HG02588 (cell line): Measurements from ENCODE around the gene ATP4B.
"Not testable (repeated sequence)": the region's sequence is repeated elsewhere in the genome, so short reads cannot be mapped to it uniquely, and the experiment has no call there.

Experiments
- ATAC-seq: cut with Tn5 transposase; IDR thresholded peaks from one replicate; pipeline ENCODE4 v1.9.1; 2021; ENCODE audit warnings: mild to moderate bottlenecking, moderate library complexity; ENCODE audit not compliant: unreplicated experiment

Gene ATP4B

GRCh38 chr13:113625965-113626721 is 31.9 kb downstream of the ATP4B start:
- no peak for ATAC-seq

DNA sequence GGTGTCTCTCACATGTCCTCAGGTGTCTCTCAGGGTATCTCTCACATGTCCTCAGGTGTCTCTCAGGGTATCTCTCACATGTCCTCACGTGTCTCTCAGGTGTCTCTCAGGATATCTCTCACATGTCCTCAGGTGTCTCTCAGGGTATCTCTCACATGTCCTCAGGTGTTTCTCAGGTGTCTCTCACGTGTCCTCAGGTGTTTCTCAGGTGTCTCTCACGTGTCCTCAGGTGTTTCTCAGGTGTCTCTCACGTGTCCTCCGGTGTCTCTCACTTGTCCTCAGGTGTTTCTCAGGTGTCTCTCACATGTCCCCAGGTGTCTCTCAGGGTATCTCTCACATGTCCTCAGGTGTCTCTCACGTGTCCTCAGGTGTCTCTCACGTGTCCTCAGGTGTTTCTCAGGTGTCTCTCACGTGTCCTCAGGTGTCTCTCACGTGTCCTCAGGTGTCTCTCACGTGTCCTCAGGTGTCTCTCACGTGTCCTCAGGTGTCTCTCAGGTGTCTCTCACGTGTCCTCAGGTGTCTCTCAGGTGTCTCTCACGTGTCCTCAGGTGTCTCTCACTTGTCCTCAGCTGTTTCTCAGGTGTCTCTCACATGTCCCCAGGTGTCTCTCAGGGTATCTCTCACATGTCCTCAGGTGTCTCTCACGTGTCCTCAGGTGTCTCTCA is 33.2 kb downstream of the ATP4B start:
- not testable (repeated sequence) for ATAC-seq

GRCh38 chr13:113624235-113624587 is 33.8 kb downstream of the ATP4B start:
- no peak for ATAC-seq

DNA sequence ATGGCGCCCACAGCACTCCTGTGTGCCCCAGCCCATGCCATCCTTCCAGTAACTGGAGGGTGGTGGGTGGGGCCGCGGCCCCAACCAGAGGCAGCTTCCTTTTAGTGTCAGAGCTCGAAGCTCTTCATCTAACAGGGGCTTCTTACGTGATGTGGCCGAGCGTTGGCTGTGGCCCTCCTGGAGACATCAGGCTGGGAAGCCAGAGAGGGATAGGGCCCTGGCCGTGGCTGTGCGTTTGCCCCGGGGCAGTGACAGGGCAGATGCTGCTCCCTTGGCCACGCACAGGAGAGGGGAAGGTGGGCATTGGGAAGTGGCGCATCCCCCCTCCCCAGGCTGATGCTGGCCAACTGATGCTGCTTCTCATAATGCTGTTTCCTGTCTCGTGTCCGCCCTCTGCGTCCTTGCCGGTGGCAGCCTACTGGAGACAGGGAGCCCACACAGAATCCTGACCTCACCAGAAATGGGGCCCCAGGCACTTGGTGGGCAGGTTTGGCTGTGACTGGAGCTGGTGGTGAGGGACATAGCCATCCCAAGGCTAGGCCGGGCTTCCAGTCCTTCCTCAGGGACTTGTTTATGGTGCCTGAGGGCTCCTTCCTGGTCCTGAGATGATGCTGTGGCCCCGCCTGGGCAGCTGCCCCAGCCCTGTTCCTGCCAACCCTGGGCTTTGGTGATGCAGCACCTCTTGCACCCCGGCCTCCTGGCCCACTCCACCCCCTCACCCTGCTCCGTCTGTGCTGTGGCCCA is 34.3 kb downstream of the ATP4B start:
- ATAC-seq, result no peak

- ATAC-seq, result no peak
Measured at GRCh38 chr13:113622791-113623490, 35.1 kb downstream of the ATP4B start.

DNA sequence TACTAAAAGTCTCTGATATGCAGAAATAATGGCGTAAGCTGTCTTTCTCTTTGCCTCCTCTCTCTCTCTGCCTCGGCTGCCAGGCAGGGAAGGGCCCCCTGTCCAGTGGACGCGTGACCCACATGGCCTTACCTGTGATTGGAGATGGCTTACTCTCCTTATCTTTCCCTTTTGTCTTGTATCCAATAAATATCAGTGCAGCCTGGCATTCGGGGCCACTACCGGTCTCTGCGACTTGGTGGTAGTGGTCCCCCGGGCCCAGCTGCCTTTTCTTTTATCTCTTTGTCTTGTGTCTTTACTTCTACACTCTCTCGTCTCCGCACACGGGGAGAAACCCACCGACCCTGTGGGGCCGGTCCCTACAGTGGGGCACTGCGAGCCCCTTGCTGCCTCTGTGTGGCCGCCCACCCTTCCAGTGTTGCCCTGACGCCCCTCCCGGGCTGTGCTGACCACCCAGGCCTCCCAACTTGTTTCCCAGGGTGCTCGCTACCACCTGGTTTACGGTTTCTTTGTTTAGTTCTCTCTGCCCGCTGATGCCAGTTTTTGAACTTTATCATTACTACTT is 35.9 kb downstream of the ATP4B start:
- ATAC-seq, result not testable (repeated sequence)

DNA sequence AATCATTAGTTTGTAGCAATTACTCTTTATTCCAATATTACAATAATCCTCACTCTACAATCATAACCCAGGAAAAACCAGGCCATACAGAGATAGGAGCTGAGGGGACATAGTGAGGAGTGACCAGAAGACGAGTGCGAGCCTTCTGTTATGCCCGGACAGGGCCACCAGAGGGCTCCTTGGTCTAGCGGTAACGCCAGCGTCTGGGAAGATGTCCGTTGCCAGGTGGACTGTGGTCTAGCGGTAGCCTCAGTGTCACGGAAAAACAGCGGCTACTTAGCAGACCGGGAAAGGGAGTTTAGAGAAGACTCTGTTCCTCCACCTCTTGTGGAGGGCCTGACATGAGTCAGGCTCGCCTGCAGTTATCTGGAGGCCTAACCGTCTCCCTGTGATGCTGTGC is 36.5 kb downstream of the ATP4B start:
- not testable (repeated sequence) for ATAC-seq

- no peak for ATAC-seq
Measured at GRCh38 chr13:113621046-113621445, 37.0 kb downstream of the ATP4B start.

DNA sequence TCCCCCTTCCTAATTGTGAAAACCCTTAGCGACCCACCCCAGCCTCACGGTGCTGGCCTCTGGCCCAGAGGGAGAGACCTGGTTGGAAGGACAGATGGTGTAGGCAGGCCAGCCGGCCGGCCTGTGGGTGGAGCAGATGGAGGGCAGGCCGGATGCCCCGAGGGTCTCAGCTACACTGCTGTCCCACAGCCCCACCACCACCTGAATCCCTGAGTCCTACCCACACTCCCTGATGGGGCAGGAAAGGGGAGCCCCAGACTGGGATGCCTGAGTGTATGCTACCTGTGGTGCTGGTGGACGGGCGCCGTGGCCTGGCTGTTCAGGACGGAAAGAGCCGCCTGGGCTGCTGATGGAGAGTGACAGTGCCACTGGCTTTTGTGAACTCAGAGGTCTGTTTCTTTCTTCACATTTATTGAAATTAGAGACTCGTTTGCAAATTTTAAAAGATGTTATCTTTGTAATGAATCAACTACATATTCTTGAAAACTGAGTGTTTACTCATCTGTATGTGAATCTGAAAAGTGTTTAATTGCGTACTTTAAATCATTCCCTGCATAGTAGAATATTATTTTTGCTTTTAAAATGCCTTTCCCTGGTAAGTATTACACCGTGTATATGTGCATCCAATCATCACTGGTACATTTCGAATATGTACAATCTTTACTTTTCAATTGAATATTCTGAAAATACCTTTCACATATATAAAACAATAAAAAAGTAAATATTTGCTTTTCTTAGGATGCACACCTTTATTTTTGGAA is 37.8 kb downstream of the ATP4B start:
- no peak for ATAC-seq

- ATAC-seq, result no peak
Measured at GRCh38 chr13:113618455-113618854, 39.5 kb downstream of the ATP4B start.

- no peak for ATAC-seq
Measured at GRCh38 chr13:113617961-113618360, 40.0 kb downstream of the ATP4B start.

DNA sequence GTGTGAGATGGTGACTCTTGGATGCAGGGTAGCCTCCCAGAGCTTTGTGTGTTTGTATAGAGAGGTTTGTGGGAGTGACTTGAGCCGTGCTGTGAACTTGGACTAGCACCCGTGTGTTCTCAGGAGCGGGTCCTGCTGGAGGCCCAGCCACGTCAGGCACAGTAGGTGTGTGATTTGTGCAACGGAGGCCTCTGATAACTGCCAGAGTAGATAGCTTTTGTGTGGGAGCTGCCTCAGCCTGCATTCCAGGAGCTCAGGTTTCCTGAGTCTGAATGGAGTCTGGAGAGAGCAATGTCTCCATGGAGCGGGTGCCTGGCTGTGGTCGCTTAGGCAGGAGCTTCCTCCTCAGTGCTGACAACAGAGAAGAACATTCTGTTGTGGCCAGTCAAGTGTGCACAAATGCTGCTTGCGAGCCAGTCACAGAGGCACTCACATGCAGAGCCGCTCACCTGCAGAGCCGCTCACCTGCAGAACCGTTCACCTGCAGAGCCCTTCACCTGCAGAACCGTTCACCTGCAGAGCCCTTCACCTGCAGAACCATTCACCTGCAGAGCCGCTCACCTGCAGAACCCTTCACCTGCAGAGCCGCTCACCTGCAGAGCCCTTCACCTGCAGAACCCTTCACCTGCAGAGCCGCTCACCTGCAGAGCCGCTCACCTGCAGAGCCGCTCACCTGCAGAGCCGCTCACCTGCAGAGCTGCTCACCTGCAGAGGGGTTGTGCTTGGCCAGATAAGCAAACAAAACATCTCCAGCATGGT is 40.8 kb downstream of the ATP4B start:
- ATAC-seq, result no peak

DNA sequence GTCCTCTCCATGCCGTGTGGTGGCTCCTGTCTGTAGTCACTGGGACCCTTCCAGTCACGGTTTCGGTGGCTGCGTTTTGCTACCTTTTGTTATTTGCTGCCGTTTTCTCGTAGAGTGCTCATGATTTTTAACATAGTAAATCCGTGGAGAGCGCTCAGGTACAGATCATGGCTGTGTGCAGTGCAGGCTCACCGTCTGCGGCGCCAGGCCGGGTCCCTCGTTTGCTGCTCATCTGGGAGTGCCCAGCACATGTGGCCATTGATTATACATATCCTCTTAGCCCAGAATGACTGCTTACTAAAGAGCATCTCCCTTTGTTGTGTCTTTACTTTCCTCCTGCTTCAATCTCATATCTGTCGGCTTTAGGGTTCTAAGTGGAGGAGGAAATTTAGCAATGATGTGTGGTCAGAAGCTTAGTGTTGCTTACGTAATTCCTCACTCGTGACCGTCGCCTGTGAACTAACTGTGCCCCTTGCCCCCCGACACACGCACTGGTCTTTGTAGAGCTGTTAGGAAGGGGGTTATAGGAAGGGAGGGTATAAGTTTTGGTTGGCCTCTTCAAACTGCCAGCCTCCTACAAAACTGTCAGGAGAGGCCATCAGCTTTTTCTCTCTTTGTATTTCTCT is 41.6 kb downstream of the ATP4B start:
- no peak for ATAC-seq

- no peak for ATAC-seq
Measured at GRCh38 chr13:113613789-113614379, 44.1 kb downstream of the ATP4B start.

DNA sequence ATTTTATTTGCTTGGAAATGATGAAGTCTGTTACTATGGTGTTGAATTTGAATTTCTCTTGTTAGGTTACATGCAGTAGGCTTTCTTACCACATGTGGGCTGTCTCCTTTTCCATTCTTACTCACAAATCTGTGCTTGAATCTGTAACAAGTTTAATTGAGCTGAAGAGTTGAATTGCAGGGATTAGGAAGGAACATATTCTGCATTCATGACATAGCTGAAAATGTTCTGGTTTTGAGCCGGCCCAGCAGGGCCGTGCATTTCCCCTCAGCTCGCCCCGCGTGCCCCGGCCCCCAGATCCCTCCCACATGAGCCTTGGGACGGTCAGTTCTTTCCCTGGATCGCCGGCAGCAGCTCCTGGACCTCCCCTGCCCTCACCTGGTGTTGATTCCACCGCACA is 45.4 kb downstream of the ATP4B start:
- no peak for ATAC-seq

DNA sequence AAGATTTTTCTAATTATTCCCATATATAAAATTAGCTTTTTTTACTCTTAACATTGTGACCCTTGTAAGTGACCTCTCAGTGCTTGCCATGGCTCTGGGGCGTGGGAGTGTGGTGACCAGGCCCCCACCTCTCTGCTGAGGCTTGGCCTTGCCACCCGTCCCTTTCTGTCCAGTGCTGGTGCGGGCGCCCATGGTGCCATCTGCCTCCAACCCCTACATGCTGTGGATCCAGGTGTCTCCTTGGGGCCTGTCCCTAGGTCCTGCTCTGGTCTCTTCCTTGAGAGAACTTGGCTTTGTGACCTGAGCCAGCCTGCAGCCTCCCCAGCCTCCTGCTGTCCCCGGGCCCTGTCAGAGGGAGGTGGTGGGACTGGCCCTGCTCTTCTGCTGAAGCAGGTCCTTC is 46.0 kb downstream of the ATP4B start:
- no peak for ATAC-seq

- ATAC-seq, result no peak
Measured at GRCh38 chr13:113610266-113610665, 47.7 kb downstream of the ATP4B start.

GRCh38 chr13:113609616-113610015 is 48.4 kb downstream of the ATP4B start:
- no peak for ATAC-seq
